Right atrium auricular region (tissue), 2 donors: Measurements from ENCODE around the gene HPCAL4. TPM values are rescaled to one million over a fixed set of nuclear protein-coding genes. Genes with fewer than 3 reads are reported as not detected.

Source experiments
- DNase-seq: peaks from one replicate; pipeline ENCODE4 v3.0.0-alpha.2; 2019; ENCODE audit warnings: low spot score
- H3K27ac ChIP-seq, 2 donors: fragments of 200-600 bp; sonication (generic); 1 replicate in 1 of 2; 2 replicates in 1 of 2; pipeline ENCODE4 v1.5.1; 2016 to 2019
- H3K27me3 ChIP-seq, 2 donors: fragments of 200-600 bp; sonication (generic); one replicate each; pipeline versions ENCODE4 v1.5.1 to v1.6.0; 2017 to 2019
- H3K36me3 ChIP-seq: fragments of 200-600 bp; sonication (generic); one replicate; pipeline ENCODE4 v1.5.1; 2016
- H3K4me1 ChIP-seq, 2 donors: fragments of 200-600 bp; sonication (generic); one replicate each; pipeline versions ENCODE4 v1.5.1 to v1.6.0; 2017 to 2019
- H3K4me3 ChIP-seq, 2 donors: fragments of 200-600 bp; sonication (generic); 1 replicate in 1 of 2; 2 replicates in 1 of 2; pipeline ENCODE4 v1.5.1; 2017 to 2019; ENCODE audit warnings: mild to moderate bottlenecking in 1 of 2, moderate library complexity in 1 of 2
- H3K9me3 ChIP-seq, 2 donors: fragments of 200-600 bp; sonication (generic); one replicate each; pipeline ENCODE4 v1.5.1; 2019
- total RNA-seq, 2 donors: library from RNA; depleted of rRNA; stranded (reverse); fragments of >200 nt; gene quantifications; one replicate each; pipeline ENCODE4 v1.1.0, GENCODE V29; 2016
- TF ChIP-seq, protein P1 (sequence below), 2 donors: fragments of 200-600 bp; sonication (generic); IDR thresholded peaks; one replicate each; pipeline ENCODE4 v1.5.1; 2019; ENCODE audit warnings: antibody characterized with exemption in 2 of 2

The HPCAL4 gene
- total RNA-seq, 2 donors from 2014 or later = 1.3 to 2.8 TPM

DNA sequence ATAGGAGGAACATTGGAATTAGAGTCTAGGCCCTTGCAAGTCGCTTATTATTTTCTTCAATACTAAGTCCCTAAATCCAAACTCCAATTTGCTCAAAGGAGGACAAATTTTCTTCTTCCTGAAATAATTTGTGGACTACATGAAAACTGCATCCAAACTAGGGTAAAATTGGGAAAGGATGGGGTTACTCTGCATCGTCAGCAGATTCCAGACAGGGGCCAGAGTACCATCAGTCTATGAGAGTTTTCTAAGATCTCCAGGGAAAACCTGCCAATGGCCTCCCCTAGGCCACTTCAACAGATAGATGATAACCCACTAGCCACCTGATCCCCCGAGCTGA, 52.3 kb downstream of the HPCAL4 start:
- Histone ChIP-seq H3K4me3 (peak overlapping the region; percentile 69 to 72), H3K9me3 (no peaks in the 10 kb centered on the region), H3K27me3 (no peaks in the 10 kb centered on the region), H3K4me1 (peaks cover 0 to 25% of the 10 kb centered on the region in 2 donors), H3K27ac (peak overlapping the region; percentile 80 to 84), H3K36me3 (no peaks in the 10 kb centered on the region)
- TF ChIP-seq, protein P1, sequence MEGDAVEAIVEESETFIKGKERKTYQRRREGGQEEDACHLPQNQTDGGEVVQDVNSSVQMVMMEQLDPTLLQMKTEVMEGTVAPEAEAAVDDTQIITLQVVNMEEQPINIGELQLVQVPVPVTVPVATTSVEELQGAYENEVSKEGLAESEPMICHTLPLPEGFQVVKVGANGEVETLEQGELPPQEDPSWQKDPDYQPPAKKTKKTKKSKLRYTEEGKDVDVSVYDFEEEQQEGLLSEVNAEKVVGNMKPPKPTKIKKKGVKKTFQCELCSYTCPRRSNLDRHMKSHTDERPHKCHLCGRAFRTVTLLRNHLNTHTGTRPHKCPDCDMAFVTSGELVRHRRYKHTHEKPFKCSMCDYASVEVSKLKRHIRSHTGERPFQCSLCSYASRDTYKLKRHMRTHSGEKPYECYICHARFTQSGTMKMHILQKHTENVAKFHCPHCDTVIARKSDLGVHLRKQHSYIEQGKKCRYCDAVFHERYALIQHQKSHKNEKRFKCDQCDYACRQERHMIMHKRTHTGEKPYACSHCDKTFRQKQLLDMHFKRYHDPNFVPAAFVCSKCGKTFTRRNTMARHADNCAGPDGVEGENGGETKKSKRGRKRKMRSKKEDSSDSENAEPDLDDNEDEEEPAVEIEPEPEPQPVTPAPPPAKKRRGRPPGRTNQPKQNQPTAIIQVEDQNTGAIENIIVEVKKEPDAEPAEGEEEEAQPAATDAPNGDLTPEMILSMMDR (IDR thresholded peaks at IDR 0.05) = no peak
- no peak for DNase-seq

DNA sequence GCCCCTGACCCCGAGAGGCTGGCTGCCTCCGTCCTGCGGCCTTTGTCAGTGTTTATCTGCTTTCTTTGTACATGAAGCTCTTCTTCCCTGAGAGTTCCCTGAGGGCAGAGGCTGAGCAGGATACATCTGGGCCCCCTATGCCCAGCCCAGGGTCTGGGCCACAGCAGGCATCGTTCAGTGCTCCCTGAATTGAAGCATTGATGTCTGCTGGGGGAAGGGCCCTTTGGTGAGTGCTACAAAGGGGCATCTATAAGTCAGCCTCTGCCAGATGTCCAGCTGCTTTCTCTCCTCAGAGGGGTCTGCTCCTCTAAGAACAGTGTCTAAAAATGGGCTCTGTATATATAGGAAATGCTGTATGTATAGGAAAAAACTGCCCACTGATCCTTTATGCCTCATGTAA, 53.9 kb downstream of the HPCAL4 start:
- TF ChIP-seq, protein P1 (IDR thresholded peaks at IDR 0.05) = no peak
- H3K36me3 ChIP-seq = peaks cover under 1% of the 10 kb centered on the region
- H3K4me1 ChIP-seq = peaks cover 0 to 30% of the 10 kb centered on the region in 2 donors
- no peaks in the 10 kb centered on the region for H3K9me3 ChIP-seq
- DNase-seq = no peak
- peak overlapping the region; percentile 69 to 72 for H3K4me3 ChIP-seq
- no peaks in the 10 kb centered on the region for H3K27me3 ChIP-seq
- H3K27ac ChIP-seq = peak overlapping the region; percentile 80 to 84

DNA sequence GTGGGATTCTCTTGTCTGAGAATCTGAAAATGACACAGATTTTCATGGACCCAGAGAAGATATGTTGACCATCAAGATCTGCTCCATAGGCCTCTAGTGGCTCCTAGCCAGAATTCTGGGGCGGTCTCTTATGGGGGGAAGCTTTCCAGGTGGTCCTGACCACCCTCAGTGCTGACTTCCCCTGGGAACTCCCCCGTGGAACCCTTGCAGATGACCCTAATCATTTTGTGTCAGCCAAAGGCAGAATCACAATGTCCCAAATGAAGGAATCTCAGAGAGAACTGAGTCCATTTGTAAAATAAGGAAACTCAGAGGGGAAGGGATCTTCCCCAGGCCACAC, 55.4 kb downstream of the HPCAL4 start:
- Histone ChIP-seq H3K9me3 (no peaks in the 10 kb centered on the region), H3K4me1 (peaks cover 0 to 41% of the 10 kb centered on the region in 2 donors), H3K4me3 (peak overlapping the region; percentile 69 to 72), H3K36me3 (peaks cover 16% of the 10 kb centered on the region), H3K27ac (peak overlapping the region; percentile 80 to 84), H3K27me3 (no peaks in the 10 kb centered on the region)
- DNase-seq = no peak
- TF ChIP-seq, protein P1 (IDR thresholded peaks at IDR 0.05) = no peak

DNA sequence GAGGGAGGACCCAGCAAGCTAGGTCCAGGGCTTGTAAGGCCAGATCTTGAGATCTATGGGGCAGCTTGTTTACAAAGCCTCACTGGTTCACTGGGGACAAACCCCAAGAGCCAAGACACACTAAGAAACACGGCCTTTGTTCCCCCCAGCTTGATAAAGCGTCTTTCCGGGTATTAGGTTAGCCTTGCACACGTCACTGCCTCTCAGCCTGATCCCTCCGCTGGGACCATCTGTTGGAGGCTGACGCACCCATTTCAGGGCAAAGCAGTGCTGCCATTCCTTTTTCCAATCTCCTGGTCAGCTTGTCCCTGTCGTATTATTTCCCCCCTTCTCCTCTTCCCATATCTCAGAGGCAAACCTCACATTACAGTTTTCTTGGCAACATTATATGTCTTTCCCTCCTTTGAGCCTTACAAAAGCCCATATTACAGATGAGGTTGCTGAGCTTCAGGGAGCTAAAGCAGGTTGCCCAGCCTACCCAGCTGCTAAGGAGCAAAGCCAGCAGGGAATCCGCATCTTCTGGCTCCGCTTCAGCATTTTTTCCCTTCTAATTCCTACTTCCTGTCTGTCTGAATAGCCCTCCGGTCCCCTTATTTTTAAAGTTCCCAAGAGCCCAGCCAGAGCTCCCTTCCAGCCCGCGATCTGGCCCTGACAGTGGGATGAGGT, 55.9 kb downstream of the HPCAL4 start:
- Histone ChIP-seq H3K4me3 (peak overlapping the region; percentile 69 to 72), H3K4me1 (peaks cover 0 to 38% of the 10 kb centered on the region in 2 donors), H3K36me3 (peaks cover 21% of the 10 kb centered on the region), H3K9me3 (no peaks in the 10 kb centered on the region), H3K27me3 (no peaks in the 10 kb centered on the region), H3K27ac (peak overlapping the region; percentile 80 to 84)
- DNase-seq = peak; percentile 80
- TF ChIP-seq, protein P1 (IDR thresholded peaks at IDR 0.05) = no peak

DNA sequence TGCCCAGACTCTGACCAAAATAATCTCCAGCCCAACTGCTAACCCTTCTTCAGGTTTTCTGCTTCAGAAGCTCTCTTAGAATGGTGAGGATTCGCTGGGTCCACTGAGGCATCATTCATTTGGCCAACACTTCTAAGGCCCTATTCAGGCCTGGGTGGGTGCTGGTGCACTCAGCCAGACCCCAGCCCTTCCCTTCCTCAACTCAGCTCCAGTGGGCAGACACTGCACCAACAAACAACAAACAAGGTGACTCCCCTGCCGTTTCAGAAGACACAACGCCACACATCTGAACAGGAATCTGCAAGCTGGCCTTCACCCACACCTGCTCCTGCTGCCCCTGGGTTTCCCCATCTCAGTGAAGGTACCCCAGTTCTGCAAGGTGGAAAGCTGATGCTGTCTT, 57.8 kb downstream of the HPCAL4 start:
- Histone ChIP-seq H3K36me3 (peaks cover 40% of the 10 kb centered on the region), H3K4me1 (peaks cover 0 to 31% of the 10 kb centered on the region in 2 donors), H3K9me3 (no peaks in the 10 kb centered on the region), H3K27me3 (no peaks in the 10 kb centered on the region), H3K27ac (peak overlapping the region; percentile 70 to 84), H3K4me3 (peak overlapping the region; percentile 22 to 72)
- TF ChIP-seq, protein P1 (IDR thresholded peaks at IDR 0.05) = no peak
- DNase-seq = no peak
